ENCODE data around the gene VPS45. TPM values are rescaled to one million over a fixed set of nuclear protein-coding genes. Genes with fewer than 3 reads are reported as not detected.

The VPS45 gene
- total and polyA plus RNA-seq, 2 of the 8 experiments (the other 6 are each of a cell fraction or from before 2014, with no cell fraction given) = 19.1 to 27.6 TPM

DNA sequence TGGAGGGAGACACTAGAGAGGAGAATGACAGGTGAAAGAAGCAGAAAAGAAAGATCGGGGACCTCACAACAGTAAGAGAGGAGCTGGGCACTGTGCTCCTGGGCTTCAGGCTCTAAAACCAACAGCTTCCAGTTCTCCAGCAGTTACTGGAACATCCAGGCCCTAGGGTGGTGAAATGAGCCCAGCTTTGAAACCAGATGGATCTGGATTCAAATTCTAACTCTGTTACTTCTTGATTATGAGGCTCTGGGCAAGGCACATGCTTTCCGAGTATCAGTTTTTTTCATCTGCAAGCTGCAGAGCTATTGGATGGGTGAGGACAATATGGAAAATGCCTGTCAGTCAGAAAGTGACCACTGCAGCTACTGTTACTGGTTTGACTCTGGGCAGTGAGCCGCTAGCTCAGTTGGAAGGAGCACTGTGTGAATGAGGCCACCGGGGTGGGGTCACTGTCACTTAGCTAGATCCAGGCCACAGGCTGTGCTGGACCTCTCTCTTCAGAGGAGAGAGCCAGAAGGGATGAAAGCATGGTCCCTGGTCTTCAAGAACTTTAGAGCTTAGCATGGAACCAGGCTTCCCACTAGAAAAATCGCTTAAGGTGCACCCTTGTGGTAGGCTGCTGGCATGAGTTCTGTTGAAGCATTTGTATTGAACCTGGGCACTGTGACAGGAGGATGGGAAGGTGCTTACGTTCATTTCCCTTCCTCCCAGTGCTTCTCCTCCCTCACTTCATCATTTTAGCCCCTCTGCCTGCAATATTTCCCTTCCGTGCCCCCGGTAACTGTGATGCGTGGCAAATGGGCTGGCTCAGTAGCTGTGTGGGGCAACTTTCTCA is 94.4 kb downstream of the VPS45 start (continued):
- TF ChIP-seq POLR2AphosphoS5 (IDR thresholded peaks at IDR 0.05; ENCODE audit: low read depth, low read length) (peak; percentile 83; the same call in 1 of the 2 replicates), BRCA1 (IDR thresholded peaks at IDR 0.05; ENCODE audit: low read depth, low read length) (no peak), RBBP5 (IDR thresholded peaks at IDR 0.05; ENCODE audit: borderline replicate concordance, low read depth, low read length) (no peak)

Data from H1 (cell line).